NCI-H128 (cell line): ENCODE results near the gene SLC41A2.
"Not testable (repeated sequence)": the region's sequence is repeated elsewhere in the genome, so short reads cannot be mapped to it uniquely, and the experiment has no call there.

ENCODE experiments used
- DNase-seq: peaks from one replicate; lab custom pipeline; 2025; ENCODE audit not compliant: unreplicated experiment; lab: John Stamatoyannopoulos, UW

Gene SLC41A2

DNA sequence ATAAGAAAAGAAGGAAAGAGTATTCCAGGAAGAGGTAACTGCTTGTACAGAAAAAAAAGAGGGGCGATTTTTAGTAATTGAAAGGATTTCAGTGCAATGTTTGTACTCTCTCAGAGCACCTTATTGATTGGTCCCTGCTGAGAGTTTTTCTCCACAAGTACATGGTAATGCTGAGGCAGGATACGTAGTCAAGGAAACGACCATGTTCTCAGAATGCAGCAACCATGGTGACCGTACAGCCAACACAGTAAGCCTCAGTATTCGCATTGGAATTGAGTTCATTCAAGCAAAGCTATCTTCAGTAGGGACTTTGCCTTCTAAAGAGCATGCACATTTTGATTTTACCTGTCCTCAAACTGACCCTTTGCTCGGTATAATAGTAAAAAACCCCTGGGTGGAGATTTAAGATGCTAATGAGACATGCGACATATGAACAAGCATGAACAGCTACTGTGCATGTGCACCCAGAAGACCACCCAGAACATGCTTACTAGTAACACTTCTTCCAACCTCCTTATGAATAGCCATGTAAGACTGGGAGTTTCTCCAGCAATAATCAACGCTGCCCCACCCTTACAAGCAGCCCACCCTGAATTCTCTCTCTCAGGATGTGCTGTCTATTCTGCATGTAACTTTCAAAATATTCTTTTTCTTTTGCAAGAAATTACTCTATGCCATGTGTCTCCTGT is 6.2 kb upstream of the SLC41A2 start:
- no peak for DNase-seq

DNA sequence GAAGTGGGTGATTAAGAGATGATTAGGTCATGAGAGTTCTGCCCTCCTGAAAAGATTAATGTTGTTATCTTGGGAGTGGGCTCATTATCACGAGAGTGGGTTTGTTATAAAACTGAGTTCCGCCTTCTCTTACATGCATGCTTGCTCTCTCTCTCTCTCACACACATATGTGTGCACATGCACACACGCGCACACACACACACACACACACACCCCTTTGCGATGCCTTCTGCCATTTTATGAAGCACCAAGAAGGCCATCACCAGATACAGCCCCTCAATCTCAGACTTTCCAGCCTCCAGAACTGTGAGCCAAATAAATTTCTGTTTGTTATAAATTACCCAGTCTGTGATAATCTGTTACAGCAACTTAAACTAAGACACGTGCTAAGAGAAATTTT is 5.7 kb upstream of the SLC41A2 start:
- no peak for DNase-seq

DNA sequence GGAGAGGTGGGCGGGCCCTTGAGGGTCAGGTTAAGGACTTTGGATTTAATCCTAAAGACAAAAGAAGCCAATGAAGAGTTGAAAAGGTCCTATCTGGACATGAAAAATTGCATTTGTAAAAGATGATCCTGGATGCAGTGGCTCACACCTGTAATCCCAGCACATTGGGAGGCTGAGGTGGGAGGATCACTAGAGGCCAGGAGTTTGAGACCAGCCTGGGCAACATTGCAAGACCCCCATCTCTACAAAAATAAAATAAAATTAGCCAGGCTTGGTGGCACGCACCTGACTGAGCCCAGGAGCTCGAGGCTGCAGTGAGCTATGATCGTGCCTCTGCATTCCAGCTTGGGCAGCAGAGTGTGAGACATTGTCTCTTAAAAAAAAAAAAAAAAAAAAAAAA is 2.4 kb upstream of the SLC41A2 start:
- DNase-seq: no peak

DNA sequence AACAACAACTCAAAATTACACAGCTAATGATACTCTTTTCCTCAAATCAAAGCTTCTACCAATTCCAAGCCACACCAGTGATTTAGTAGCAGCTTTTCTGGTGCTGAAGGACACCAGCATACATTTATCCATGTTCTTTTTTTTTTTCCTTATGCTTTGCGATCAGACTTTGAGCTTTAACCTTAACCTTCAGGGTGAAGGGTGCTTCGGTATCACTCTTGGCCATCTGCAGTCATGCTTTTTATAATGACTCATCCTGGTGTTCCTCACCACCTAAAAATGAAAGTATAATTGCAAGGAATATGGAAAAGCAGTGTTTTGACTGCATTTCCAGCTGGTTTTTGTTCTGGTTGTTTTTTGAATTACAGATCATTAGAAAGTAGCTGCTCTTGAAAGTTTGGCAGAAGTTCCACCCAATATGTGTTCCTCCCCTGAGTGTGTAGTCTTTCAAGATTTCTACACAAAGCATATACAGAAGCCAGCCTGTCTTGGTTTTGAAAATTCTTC is 1.3 kb upstream of the SLC41A2 start:
- DNase-seq: no peak

DNA sequence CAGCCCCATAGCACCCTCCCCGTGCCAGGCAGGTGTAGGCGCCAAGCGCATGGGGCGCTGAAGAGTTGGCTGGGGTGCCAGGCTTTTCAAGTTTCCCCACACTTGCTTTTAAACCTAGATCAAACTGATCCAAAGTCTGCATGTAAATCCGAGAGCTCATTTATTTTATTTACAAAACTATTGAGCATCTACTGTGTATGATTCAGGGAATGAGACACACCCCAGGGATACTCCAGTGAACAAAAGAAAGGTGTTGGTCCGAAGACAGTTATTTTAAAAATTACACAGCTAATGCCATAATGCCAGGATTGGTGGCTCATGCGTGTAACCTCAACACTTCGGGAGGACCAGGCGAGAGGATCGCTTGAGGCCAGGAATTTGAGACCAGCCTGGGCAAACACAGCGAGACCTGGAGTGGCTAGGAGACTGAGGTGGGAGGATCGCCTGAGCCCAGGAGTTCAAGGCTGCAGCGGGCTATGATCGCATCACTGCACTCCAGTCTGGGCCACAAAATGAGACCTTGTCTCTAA is 780 bp upstream of the SLC41A2 start:
- DNase-seq: no peak

DNA sequence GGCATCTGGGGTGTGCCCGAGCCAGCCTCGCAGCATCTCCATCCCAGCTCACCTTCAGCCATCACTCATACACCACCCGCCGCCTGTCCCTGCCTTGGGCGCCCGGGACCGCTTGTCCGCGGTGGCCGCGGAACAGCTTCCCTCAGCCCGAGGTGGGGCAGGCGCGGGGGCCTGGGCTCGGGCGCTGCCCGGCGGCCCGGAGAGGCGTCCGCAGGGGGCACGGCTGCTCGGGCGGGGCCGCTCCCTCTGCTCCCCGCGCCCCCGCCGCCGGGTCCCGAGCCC is 430 bp downstream of the SLC41A2 start:
- DNase-seq: no peak

DNA sequence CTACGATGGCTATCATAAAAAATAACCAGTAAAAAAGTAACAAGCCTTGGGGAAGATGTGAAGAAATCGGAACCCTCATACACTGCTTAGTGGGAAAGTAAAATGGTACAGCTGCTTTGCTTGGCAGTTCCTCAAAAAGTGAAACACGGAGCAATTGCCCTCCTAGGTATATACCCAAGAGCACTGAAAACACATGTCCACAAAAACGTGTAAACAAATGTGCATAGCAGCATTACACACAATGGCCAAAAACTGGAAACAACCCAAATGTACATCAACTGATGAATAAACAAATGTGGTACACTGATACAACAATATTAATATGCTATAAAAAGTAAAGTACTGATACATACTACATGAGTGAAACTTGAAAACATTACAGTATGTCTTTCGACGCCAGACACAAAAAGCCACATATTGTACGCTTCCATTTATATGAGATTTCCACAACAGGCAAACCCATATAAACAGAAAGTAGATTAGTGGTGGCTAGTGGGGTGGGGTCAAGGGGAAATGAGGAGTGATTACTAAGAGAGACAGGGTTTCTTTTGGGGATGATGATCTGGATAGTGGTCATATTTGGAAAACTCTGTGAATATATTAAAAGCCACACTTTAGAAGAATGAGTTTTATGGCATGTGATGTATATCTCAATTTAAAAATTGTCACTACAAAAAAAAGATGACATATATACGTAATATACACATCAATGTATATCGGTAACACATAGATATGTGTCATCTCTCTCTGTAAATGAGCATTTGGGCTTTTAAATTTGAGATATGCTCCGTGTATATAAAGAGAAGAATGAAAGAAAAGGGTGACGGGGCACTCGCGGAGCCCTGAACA is 996 bp downstream of the SLC41A2 start:
- no peak for DNase-seq

DNA sequence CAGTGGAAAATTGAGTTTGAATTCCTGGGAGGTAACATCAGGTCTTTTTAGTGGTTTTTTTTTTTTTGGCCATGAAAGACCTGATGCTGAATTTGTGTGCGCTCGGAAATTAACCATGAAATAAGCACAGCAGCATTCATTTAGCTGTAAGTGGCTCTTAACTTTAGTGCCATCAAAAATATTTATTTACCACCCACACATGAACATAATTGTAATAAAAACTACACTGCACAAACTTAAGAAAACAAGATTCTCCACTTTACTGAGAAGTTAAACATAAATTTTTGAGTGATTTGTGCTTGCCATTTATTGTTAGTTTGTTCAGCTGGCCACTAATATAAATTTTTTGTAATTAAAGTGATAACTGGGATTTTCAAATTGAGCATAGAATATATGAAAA is 2.4 kb downstream of the SLC41A2 start:
- no peak for DNase-seq

DNA sequence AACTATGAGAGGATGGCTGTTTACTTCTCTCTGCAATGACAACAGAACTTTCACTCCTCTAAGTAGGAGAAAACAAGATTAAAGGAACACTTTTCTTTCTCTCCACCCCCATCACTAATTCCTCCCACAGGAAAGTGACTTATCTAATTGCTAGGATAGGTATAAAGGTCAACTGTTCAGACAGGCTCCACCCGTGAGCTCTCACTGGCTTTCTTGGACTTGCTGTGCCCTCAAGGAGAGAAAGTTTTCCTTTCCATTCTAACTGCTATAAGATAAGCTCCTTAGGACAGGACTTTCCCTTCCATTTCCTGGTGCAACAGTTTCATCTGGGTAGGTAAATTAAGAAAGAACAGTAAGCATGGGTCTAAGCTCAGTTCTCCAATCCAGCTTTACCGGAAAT is 4.8 kb downstream of the SLC41A2 start:
- no peak for DNase-seq

DNA sequence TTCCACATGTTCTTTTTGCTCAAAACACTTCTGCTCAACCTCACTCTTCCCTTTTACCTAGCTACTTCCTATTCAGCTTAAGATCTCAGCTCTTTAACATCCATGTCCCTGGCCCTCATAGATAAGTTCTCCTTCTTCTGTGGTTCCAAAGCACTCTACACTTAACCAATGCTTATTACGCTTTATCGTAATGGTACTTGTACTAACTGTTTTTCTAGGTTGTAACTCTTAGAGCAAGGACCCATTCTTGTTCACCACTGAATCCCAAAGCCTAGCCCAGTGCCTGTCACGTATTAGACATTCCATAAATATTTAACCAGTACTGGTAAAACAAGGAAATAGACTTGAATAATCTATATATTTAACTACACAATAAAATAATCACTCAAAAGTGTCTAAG is 5.3 kb downstream of the SLC41A2 start:
- no peak for DNase-seq

DNA sequence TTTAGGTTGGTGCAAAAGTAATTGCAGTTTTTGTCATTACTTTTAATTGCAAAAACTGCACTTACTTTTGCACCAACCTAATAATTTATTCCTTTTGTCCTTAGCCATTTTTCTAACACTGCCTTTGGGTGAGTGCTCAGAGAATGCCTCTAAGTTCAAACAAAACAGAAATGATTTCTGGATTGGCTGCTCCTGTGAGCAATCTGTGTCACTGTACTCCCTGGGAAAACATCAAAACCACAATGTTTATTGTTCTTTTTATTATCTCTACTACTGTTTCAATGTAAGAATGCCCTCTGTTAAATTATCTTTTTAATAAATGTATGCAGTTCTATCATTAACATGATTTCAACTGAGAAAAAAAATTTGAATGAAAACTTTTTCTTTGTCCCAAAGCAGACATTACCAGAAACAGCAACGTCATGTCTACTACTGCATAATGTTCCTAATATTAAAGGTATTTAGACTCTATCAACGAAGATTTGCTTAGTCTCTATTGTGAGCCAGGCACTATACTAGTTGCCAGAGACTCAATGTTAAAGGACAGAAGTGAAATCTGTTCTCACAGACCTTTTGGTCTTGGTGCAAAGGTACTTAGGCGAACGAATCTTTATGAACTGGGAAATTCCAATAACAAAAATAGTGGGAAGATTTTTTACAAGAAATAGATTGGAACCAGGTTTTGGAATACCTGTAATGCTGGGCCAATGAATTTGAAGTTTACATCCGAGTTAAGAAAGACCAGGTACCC is 6.2 kb downstream of the SLC41A2 start:
- no peak for DNase-seq

DNA sequence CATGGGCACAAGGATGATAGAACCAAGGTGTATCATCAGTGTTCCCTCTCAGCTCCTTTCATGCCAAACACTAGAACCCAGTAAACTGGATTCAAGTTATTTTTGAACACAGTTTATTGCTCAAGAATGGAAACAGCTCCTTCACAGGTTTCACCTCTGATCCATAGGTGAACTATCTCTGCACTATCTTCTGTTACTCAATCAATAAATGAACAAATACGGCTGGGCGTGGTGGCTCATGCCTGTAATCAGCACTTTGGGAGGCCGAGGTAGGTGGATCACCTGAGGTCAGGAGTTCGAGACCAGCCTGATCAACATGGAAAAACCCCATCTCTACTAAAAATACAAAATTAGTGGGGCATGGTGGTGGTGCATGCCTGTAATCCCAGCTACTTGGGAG is 9.4 kb downstream of the SLC41A2 start:
- DNase-seq: not testable (repeated sequence)

DNA sequence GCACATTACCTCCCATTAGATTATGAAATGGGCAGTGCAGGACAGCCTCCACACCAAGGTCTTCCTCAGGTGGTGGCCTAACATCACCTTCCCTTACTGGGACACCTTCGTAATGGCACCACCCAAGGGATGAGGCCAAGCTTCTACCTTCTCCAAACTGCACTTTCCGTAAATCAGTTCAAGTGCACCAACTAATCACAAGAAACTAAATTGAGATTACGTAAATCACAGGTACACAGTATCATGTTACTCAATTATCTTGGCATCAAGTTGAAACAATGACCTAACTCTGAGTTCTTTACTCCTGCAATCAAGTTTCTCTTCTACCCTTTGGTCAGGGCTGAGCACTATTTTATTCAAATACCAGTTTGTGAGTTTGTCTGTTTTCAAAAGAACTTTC is 13.8 kb downstream of the SLC41A2 start:
- DNase-seq: no peak

DNA sequence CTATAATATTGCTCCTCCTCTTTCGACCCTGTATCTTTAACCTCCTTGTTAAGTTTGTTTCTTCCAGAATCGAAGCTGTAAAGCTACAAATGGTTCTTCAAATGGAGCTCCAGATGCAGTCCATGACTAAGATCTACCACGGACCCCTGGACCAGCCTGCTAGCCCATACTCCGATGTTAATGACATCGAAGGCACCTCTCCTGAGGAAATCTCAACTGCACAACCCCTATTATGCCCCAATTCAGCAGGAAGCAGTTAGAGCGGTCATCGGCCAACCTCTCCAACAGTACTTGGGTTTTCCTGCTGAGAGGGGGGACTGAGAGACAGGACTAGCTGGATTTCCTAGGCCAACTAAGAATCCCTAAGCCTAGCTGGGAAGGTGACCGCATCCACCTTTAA is 14.7 kb downstream of the SLC41A2 start:
- not testable (repeated sequence) for DNase-seq

DNA sequence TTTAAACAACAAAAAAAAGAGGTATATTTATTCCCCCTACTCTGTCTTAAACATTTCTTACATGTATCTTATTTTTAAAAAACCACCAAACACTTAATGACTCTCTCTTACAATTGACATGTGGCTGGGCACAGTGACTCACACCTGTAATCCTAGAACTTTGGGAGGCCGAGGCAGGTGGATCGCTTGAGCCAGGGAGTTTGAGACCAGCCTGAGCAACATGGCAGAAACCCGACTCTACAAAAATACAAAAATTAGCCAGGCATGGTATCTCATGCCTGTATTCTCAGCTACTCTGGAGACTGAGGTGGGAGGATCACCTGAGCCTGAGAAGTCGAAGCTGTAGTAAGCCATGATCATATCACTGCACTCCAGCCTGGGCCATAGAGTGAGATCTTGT is 16.0 kb downstream of the SLC41A2 start:
- no peak for DNase-seq

DNA sequence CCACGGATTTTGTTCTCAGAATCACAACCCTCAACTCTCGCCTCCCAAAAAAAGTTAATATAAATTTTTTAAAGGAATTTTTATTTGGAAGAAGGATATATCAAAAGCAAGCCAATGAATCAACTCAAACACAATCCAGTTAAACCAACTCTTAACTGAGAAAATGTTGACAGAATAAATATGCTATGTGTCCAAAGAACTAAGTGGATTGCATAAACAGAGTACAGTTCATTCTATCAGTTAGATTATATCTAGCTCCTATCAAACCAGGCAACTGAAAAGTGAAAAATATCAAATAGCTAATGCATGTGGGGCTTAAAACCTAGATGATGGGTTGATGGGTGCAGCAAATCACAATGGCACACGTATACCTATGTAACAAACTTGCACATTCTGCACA is 16.6 kb downstream of the SLC41A2 start:
- no peak for DNase-seq

DNA sequence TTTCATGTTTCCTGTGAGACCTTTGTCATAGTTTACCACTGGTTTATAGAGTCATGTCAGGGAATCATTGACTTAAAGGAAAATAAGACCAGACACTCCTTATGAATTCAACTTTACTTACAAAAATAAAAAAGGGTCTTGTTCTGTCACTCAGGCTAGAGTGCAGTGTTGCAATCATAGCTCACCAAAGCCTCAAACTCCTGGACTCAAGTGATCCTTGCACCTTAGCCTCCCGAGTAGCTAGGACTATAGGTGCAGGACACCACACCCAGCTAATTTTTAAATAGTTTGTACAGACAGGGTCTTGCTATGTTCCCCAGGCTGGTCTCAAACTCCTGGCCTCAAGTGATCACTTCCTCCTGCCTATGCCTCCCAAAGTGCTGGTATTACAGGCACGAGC is 19.0 kb downstream of the SLC41A2 start:
- no peak for DNase-seq

DNA sequence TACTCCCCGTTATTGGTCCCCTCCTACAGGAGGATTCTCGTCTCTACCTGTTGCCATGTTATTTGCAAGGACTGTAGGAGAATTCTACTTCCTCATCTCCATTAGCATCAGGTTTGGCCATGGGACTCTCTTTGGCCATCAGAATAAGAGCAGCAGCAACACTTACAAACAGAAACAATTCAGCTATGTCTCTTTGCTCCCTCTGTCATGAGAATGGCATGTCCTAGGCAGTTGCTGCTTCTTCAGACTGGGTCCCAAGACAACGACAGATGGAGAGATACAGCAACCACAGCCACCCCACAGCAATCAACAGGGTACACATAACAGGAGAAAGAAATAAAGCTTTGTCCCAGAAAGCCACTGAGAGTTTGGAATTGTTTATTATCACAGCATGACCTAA is 19.7 kb downstream of the SLC41A2 start:
- DNase-seq: no peak

DNA sequence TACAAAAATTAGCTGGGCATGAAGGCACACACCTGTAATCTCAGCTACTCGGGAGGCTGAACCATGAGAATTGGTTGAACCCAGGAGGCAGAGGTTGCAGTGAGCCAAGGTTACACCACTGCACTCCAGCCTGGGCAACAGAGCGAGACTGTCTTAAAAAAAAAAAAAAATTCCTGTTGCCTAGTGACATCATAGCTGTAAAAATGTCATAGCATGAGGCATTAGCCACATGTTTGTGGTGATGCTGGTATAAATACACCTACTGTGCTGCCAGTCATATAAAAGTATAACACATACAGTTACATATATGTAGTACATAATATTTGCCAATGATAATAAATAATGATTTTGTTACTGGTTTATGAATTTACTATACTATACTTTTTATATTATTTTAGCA is 22.2 kb downstream of the SLC41A2 start:
- no peak for DNase-seq

DNA sequence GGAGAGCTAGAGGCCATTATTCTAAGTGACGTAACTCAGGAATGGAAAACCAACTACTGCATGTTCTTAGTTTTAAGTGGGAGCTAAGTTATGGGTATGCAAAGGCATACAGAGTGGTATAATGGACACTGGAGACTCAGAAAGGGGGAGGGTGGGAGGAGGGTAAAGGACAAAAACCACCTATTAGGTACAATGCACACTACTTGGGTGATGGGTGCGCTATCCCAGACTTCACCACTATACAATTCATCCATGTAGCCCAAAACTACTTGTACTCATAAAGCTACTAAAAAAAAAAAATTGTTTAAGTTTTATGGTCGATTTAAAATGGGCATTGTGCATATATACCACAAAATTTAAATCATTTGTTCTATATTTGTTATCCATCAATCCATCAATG is 24.3 kb downstream of the SLC41A2 start:
- no peak for DNase-seq

DNA sequence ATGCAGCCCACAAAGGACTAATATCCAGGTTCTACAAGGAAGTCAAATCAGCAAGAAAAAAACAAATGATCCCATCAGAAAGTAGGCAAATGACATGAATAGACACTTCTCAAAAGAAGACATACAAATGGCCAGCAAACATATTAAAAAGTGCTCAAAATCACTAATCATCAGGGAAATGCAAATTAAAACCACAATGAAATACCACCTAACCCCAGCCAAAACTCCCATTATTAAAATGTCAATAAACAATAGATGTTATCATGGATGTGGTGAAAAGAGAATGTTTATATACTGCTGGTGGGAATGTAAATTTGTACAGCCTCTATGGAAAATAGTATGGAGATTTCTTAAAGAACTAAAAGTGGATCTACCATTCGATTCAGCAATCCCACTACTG is 25.0 kb downstream of the SLC41A2 start:
- no peak for DNase-seq
